GM12878 (cell line): ENCODE results near the gene ATP4A. TPM values are rescaled to one million over a fixed set of nuclear protein-coding genes. Genes with fewer than 3 reads are reported as not detected.

Experiments used
- ATAC-seq: fragments of 200-7000 bp; cut with Tn5 transposase; 3 replicates; pipeline ENCODE4 v1.9.1; 2020; ENCODE audit warnings: mild to moderate bottlenecking, moderate library complexity
- BruUV-seq: library from RNA; stranded (reverse); fragments of 400-500 nt; replicated peaks from 2 replicates; lab custom pipeline; 2021; lab: Mats Ljungman, UMichigan
- CTCF ChIA-PET: fragments of 300-600 bp; sonication (Branson Sonifier 250); formaldehyde crosslinking; extraction: SDS; loops from one replicate; lab custom pipeline; 2021; ENCODE audit warnings: inconsistent platforms; lab: Yijun Ruan, JAX
- POLR2A ChIA-PET: fragments of 350-600 bp; formaldehyde crosslinking; extraction: SDS; loops from one replicate; lab custom pipeline; 2021; ENCODE audit warnings: inconsistent platforms; lab: Charles Lee
- RAD21 ChIA-PET: fragments of 300-600 bp; sonication (Branson Sonifier 250); formaldehyde crosslinking; loops from one replicate; lab custom pipeline; 2023; ENCODE audit warnings: antibody characterized with exemption; ENCODE audit not compliant: unreplicated experiment; lab: Charles Lee
- SMC1A ChIA-PET: fragments of 300-600 bp; sonication (Branson Sonifier 250); formaldehyde crosslinking; loops from one replicate; lab custom pipeline; 2023; ENCODE audit not compliant: unreplicated experiment, uncharacterized antibody; lab: Charles Lee
- DNase-seq: peaks from one replicate; pipeline ENCODE4 v3.0.0-alpha.2; 2011; ENCODE audit warnings: low read depth, low spot score
- FAIRE-seq: peaks from 3 replicates; lab custom pipeline; 2011; peaks lifted over from hg19 to GRCh38; lab: Jason Lieb, UNC
- H2AFZ ChIP-seq: 2 replicates; pipeline ENCODE4 v1.6.0; 2011; ENCODE audit warnings: low read depth, low read length, control low read depth; ENCODE audit not compliant: control insufficient read depth
- H3K27ac ChIP-seq: 2 replicates; pipeline ENCODE4 v1.5.1; 2011; ENCODE audit warnings: control low read depth; ENCODE audit not compliant: control insufficient read depth, insufficient read depth
- H3K27me3 ChIP-seq, 2 experiments: replicated peaks in 1 of 2; 2 replicates each; pipeline versions ENCODE4 v1.6.0 to v1.6.1; 2011; ENCODE audit warnings: low read length in 1 of 2; ENCODE audit not compliant: control insufficient read depth in 2 of 2, insufficient read depth in 2 of 2
- H3K36me3 ChIP-seq, 2 experiments: 2 replicates each; pipeline ENCODE4 v1.5.1; 2011; ENCODE audit warnings: low read length in 1 of 2; ENCODE audit not compliant: control insufficient read depth in 2 of 2, insufficient read depth in 2 of 2
- H3K4me1 ChIP-seq: 2 replicates; pipeline ENCODE4 v1.6.1; 2011; ENCODE audit warnings: mild to moderate bottlenecking, low read length, moderate library complexity, mixed read lengths; ENCODE audit not compliant: control insufficient read depth, insufficient read depth
- H3K4me2 ChIP-seq: 2 replicates; pipeline ENCODE4 v1.6.0; 2011; ENCODE audit warnings: control low read depth; ENCODE audit not compliant: control insufficient read depth, insufficient read depth
- H3K4me3 ChIP-seq: fragments of 200-600 bp; sonication (generic); 2 replicates; pipeline ENCODE4 v1.5.1; 2016
- H3K79me2 ChIP-seq: 2 replicates; pipeline ENCODE4 v1.6.0; 2011; ENCODE audit warnings: low read length; ENCODE audit not compliant: control insufficient read depth, insufficient read depth
- H3K9ac ChIP-seq: 2 replicates; pipeline ENCODE4 v1.8.0; 2011; ENCODE audit warnings: low read length, control low read depth, mixed read lengths; ENCODE audit not compliant: control insufficient read depth, insufficient read depth
- H3K9me3 ChIP-seq: replicated peaks from 3 replicates; pipeline ENCODE4 v1.5.1; 2011; ENCODE audit warnings: mild to moderate bottlenecking, low read length; ENCODE audit not compliant: control insufficient read depth, insufficient read depth
- H4K20me1 ChIP-seq: 2 replicates; pipeline ENCODE4 v1.6.0; 2011; ENCODE audit not compliant: control insufficient read depth, insufficient read depth
- CBX3 ChIP-seq: fragments of 200-600 bp; sonication (generic); IDR thresholded peaks from 2 replicates; pipeline ENCODE4 v1.6.1; 2016; ENCODE audit warnings: low read depth, borderline replicate concordance
- DPF2 ChIP-seq: fragments of 450-650 bp; IDR thresholded peaks from 2 replicates; pipeline ENCODE4 v1.6.1; 2017; ENCODE audit warnings: mild to moderate bottlenecking
- KAT2A ChIP-seq: conservative IDR thresholded peaks from 2 replicates; pipeline ENCODE4 v1.6.1; 2011; ENCODE audit warnings: low read depth, low read length; ENCODE audit not compliant: control insufficient read depth
- NFXL1 ChIP-seq: fragments of 450-650 bp; IDR thresholded peaks from 2 replicates; pipeline ENCODE4 v1.6.1; 2017; ENCODE audit warnings: antibody characterized with exemption, mild to moderate bottlenecking, borderline replicate concordance
- NR2F1 ChIP-seq: fragments of 450-650 bp; conservative IDR thresholded peaks from 2 replicates; pipeline ENCODE4 v1.6.1; 2017; ENCODE audit warnings: mild to moderate bottlenecking
- POLR2AphosphoS2 ChIP-seq: IDR thresholded peaks from 2 replicates; pipeline ENCODE4 v1.6.1; 2011; ENCODE audit warnings: low read depth, mild to moderate bottlenecking, low read length, improper control_type of control experiment, moderate library complexity
- SIN3A ChIP-seq: IDR thresholded peaks from 2 replicates; pipeline ENCODE4 v1.6.1; 2012; ENCODE audit warnings: low read depth, low read length, improper control_type of control experiment
- SPI1 ChIP-seq: IDR thresholded peaks from 2 replicates; pipeline ENCODE4 v1.6.1; 2011; ENCODE audit warnings: low read depth, mild to moderate bottlenecking, low read length, moderate library complexity, borderline replicate concordance; ENCODE audit not compliant: insufficient read depth
- WGBS: methylation state at CpG from one replicate; pipeline ENCODE4 v1.1.6; 2016; ENCODE audit warnings: low lambda C conversion rate; ENCODE audit not compliant: insufficient replicate concordance, insufficient coverage; ENCODE audit errors: missing lambda C conversion rate; 5-methylcytosine and 5-hydroxymethylcytosine counted together
- in situ Hi-C: fragments of 300-500 bp; cut with MboI; formaldehyde crosslinking; loops from 9 replicates; pipeline ENCODE4 v1.14.3; 2018; ENCODE audit warnings: mixed read lengths
- intact Hi-C: fragments of 100-400 bp; cut with micrococcal nuclease; formaldehyde crosslinking; loops from one replicate; pipeline ENCODE4 v1.14.2; 2022; ENCODE audit not compliant: unreplicated experiment
- polyA plus RNA-seq, 11 experiments: library from polyadenylated mRNA; depleted of rRNA in 4 of 11; unstranded in 6 of 11; stranded (reverse) in 5 of 11; fragments of >200 nt; fragmentation: Nextera tagmentation in 4 of 11; fragmentation: Illumina TruSeq in 1 of 11; extraction: Ambion mirVana in 4 of 11; extraction: Trizol in 1 of 11; gene quantifications; 1 replicate in 1 of 11; 2 replicates in 10 of 11; pipeline versions ENCODE4 v1.2.1 to v1.2.3, GENCODE V29; 2011 to 2016; ENCODE audit warnings: inconsistent platforms in 2 of 11, missing spikeins in 2 of 11, low read depth in 1 of 11
- total RNA-seq, 4 experiments: library from RNA; depleted of rRNA in 3 of 4; stranded (reverse); fragments of >200 nt in 3 of 4; fragmentation: Illumina TruSeq in 1 of 4; extraction: Trizol in 1 of 4; gene quantifications; 2 replicates each; pipeline versions ENCODE4 v1.2.1 to v1.2.3, GENCODE V29; 2013 to 2021
- TF ChIP-seq, protein P1 (sequence below): fragments of 450-650 bp; IDR thresholded peaks from 2 replicates; pipeline ENCODE4 v1.6.1; 2017; ENCODE audit warnings: low read depth, mild to moderate bottlenecking, moderate library complexity

Gene ATP4A
- total and polyA plus RNA-seq, 10 of the 15 experiments (the other 5 are each of a cell fraction or from before 2014, with no cell fraction given), result 0.03 to 1.5 (median 0.11) TPM; not detected in 3

DNA sequence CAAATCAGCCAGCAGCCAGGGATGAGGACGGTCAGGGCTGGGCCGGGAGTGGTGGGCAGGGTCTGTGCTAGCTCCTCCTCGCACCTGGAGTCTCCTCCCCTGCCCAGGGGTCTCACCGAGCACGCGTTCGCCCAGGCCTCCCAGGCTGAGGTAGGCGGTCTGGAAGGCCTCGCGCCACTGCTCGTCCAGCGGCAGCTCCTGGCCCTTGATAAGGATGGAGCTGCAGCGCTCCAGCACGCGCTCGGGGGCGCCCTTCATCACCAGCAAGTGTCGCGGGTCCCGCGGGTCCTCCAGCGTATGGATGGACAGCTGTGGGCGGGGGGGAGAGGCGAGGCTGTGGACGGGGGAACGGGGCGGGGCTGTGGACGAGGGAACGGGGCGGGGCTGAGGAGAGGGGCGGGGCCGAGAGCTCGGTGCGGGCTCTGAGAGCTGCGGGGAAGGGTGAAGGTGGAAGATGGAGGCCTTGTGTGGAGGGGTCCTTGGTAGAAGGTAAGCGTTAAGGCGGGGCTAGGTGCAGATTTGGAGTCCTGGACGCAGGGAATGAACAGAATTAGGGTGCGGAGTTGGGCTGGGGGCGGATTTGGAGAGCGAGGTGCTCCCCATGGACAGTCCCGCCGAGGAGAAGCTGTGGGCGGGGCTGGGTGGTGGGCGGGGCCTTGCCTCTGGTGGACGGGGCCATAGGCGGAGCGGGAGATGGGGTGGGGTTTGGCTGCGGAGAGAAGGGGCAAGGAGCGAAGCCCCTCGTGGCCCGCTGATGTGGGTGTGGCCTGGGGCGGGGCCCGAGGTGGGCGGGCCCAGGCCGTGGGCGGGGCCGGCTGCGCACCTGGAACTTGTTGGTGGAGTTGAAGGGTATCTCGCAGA is 5.7 kb downstream of the ATP4A start:
- CTCF ChIA-PET, result interaction anchor here (0.6 to 1.8 kb wide), 5 partner anchors 9 to 143 kb away, joined by 3 to 5 read pairs (median 4); partner anchors contain the start of gene ETV2
- no peak for FAIRE-seq
- WGBS, result 46% methylated on average over 32 of the region's 60 CpGs
- H3K4me1 ChIP-seq, result peaks cover 30% of the 10 kb centered on the region
- POLR2A ChIA-PET, result interaction anchor here (0.6 to 1.1 kb wide), 2 partner anchors 10 to 134 kb away, joined by 3 to 4 read pairs; no protein-coding TSS in a partner anchor
- peak overlapping the region; percentile 55 for H2AFZ ChIP-seq
- in situ Hi-C loops (no loop called here), intact Hi-C loops (no loop called here)
- H3K79me2 ChIP-seq, result no peaks in the 10 kb centered on the region
- H3K9ac ChIP-seq, result no peak overlapping the region
- H3K4me3 ChIP-seq, result peak overlapping the region; percentile 36; the same call in 1 of the 2 replicates
- peak overlapping the region; percentile 90 for H3K4me2 ChIP-seq
- no peaks in the 10 kb centered on the region; a peak in 1 of 4 replicates for H3K36me3 ChIP-seq
- ATAC-seq, result peak; percentile 40
- H4K20me1 ChIP-seq, result no peaks in the 10 kb centered on the region
- SMC1A ChIA-PET, result no interaction called here
- BruUV-seq, result no TSS peak
- DNase-seq, result no peak
- TF ChIP-seq NFXL1, result 0 out of 2 replicates have a peak, but pooled peaks have one; percentile 70
- TF ChIP-seq DPF2, result no peak
- H3K9me3 ChIP-seq, result no peaks in the 10 kb centered on the region; the same call in 2 of the 3 replicates
- RAD21 ChIA-PET, result no interaction called here
- no peak overlapping the region for H3K27ac ChIP-seq
- no peaks in the 10 kb centered on the region; a peak in 2 of 4 replicates for H3K27me3 ChIP-seq

DNA sequence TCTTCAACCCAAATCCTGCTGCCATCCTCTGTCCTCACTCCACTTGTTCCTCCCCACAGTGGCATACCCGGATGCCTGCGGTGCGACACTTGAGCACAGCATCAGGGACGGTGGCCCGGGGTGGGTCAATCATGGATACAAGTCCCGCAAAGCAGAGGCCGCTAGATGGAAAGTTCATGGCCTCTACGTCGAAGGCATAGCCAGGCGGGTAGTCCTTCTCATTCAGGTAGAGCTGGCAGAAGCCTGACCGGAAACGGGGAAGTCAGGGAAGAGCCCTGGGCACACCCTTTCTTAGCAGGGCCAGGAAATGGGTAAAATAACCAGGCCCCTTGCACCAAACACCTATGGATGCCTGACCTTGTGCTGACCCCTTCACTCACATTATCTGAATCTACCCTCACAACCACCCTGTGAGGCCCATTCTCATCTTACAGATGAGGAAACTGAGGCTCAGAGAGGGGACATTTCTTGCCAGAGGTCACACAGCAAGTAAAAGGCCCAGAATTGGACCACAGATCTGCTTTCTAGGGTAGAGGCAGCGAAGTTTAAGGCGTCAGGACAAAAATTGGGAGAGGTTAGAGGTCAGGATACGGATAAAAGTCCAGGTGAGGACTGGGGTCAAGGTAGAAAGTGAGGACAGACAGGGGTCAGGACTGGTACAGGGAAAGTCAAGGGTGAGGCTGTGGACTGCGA is 6.5 kb downstream of the ATP4A start:
- intact Hi-C loops, result no loop called here
- RAD21 ChIA-PET, result no interaction called here
- POLR2A ChIA-PET, result interaction anchor here (1.1 kb wide), 1 partner anchor 10 kb away, joined by 3 read pairs; no protein-coding TSS in a partner anchor

More for the DNA sequence above, 6.5 kb downstream of the ATP4A start:
- CTCF ChIA-PET, result interaction anchor here (1.2 to 1.8 kb wide), 5 partner anchors 8 to 85 kb away, joined by 3 to 5 read pairs (median 4); partner anchors contain the start of gene ETV2
- Histone ChIP-seq H3K79me2 (no peaks in the 10 kb centered on the region), H3K36me3 (no peaks in the 10 kb centered on the region; a peak in 1 of 4 replicates), H3K27me3 (no peaks in the 10 kb centered on the region; a peak in 2 of 4 replicates), H3K9me3 (no peaks in the 10 kb centered on the region; the same call in 2 of the 3 replicates), H3K4me3 (no peak overlapping the region), H2AFZ (no peak overlapping the region), H3K9ac (no peak overlapping the region), H3K4me1 (peaks cover 25% of the 10 kb centered on the region), H3K4me2 (no peak overlapping the region), H3K27ac (no peak overlapping the region), H4K20me1 (no peaks in the 10 kb centered on the region)
- TF ChIP-seq SIN3A (no peak), CBX3 (no peak), NR2F1 (no peak), POLR2AphosphoS2 (no peak), SPI1 (no peak), KAT2A (no peak)
- TF ChIP-seq, protein P1, sequence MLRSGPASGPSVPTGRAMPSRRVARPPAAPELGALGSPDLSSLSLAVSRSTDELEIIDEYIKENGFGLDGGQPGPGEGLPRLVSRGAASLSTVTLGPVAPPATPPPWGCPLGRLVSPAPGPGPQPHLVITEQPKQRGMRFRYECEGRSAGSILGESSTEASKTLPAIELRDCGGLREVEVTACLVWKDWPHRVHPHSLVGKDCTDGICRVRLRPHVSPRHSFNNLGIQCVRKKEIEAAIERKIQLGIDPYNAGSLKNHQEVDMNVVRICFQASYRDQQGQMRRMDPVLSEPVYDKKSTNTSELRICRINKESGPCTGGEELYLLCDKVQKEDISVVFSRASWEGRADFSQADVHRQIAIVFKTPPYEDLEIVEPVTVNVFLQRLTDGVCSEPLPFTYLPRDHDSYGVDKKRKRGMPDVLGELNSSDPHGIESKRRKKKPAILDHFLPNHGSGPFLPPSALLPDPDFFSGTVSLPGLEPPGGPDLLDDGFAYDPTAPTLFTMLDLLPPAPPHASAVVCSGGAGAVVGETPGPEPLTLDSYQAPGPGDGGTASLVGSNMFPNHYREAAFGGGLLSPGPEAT, result no peak
- in situ Hi-C loops, result no loop called here
- BruUV-seq, result no TSS peak
- WGBS, result 75% methylated on average over 16 of the region's 16 CpGs
- ATAC-seq, result no peak
- DNase-seq, result no peak
- no peak for FAIRE-seq
- SMC1A ChIA-PET, result interaction anchor here (1.4 kb wide), 1 partner anchor 12 kb away, joined by 3 read pairs; no protein-coding TSS in a partner anchor
